SU-DHL-6 (cell line): ENCODE data around the gene MYO6.

Experiments
- H2AFZ ChIP-seq: fragments of 200-600 bp; sonication (generic); 2 replicates; pipeline ENCODE4 v1.6.1; 2014; ENCODE audit warnings: low read depth, mild to moderate bottlenecking, moderate library complexity, mixed read lengths, antibody characterized with exemption, low read length; ENCODE audit not compliant: severe bottlenecking
- H3F3A ChIP-seq: fragments of 200-600 bp; shearing (Covaris generic); 2 replicates; pipeline ENCODE4 v1.6.0; 2016; ENCODE audit warnings: antibody characterized with exemption, mild to moderate bottlenecking; ENCODE audit not compliant: insufficient read depth
- H3K27ac ChIP-seq: fragments of 200-600 bp; sonication (generic); 2 replicates; pipeline ENCODE4 v1.5.1; 2016; ENCODE audit warnings: low read depth, mild to moderate bottlenecking, low read length, moderate library complexity, mixed read lengths
- H3K27me3 ChIP-seq: fragments of 200-600 bp; sonication (generic), shearing (Covaris generic); 2 replicates; pipeline ENCODE4 v1.6.0; 2014; ENCODE audit warnings: mild to moderate bottlenecking, low read length
- H3K36me3 ChIP-seq: fragments of 200-600 bp; sonication (generic); 2 replicates; pipeline ENCODE4 v1.6.1; 2014; ENCODE audit warnings: mild to moderate bottlenecking, low read length, mixed read lengths
- H3K4me2 ChIP-seq: fragments of 300-600, 200-600 bp; shearing (Covaris generic), sonication (generic); 2 replicates; pipeline ENCODE4 v1.6.0; 2014; ENCODE audit warnings: low read length, low read depth, mild to moderate bottlenecking; ENCODE audit not compliant: poor library complexity, severe bottlenecking
- H3K4me3 ChIP-seq: fragments of 200-600 bp; sonication (generic); 2 replicates; pipeline ENCODE4 v1.5.1; 2014; ENCODE audit warnings: antibody characterized with exemption, low read length, mild to moderate bottlenecking, mixed read lengths; ENCODE audit not compliant: insufficient read depth, poor library complexity, severe bottlenecking
- H3K79me2 ChIP-seq: fragments of 200-600 bp; sonication (generic); 2 replicates; pipeline ENCODE4 v1.6.1; 2014; ENCODE audit warnings: mild to moderate bottlenecking, low read length, moderate library complexity; ENCODE audit not compliant: insufficient read depth
- H3K9ac ChIP-seq: fragments of 200-600 bp; sonication (generic); 2 replicates; pipeline ENCODE4 v1.7.0; 2014; ENCODE audit warnings: mild to moderate bottlenecking, low read length
- H3K9me2 ChIP-seq: fragments of 200-600 bp; sonication (generic); replicated peaks from 2 replicates; pipeline ENCODE4 v1.6.1; 2014; ENCODE audit warnings: low read length; ENCODE audit not compliant: insufficient read depth
- H3K9me3 ChIP-seq: fragments of 200-600 bp; sonication (generic); 2 replicates; pipeline ENCODE4 v1.6.1; 2014; ENCODE audit warnings: low read length, mixed read lengths; ENCODE audit not compliant: insufficient read depth
- H4K20me1 ChIP-seq: fragments of 200-600 bp; sonication (generic); 2 replicates; pipeline ENCODE4 v1.6.1; 2014; ENCODE audit warnings: low read depth, mild to moderate bottlenecking, antibody characterized with exemption, low read length, moderate library complexity, mixed read lengths
- CTCF ChIP-seq: fragments of 200-600 bp; sonication (generic); IDR thresholded peaks from one replicate; pipeline ENCODE4 v1.5.1; 2017; ENCODE audit warnings: antibody characterized with exemption, mild to moderate bottlenecking, low read length, moderate library complexity; ENCODE audit not compliant: insufficient read depth, poor library complexity, severe bottlenecking
- EZH2phosphoT487 ChIP-seq: fragments of 200-600 bp; sonication (generic), shearing (Covaris generic); conservative IDR thresholded peaks from 2 replicates; pipeline ENCODE4 v1.6.1; 2018; ENCODE audit warnings: mild to moderate bottlenecking, antibody characterized with exemption, low read length, moderate library complexity, mixed read lengths

Gene MYO6

DNA sequence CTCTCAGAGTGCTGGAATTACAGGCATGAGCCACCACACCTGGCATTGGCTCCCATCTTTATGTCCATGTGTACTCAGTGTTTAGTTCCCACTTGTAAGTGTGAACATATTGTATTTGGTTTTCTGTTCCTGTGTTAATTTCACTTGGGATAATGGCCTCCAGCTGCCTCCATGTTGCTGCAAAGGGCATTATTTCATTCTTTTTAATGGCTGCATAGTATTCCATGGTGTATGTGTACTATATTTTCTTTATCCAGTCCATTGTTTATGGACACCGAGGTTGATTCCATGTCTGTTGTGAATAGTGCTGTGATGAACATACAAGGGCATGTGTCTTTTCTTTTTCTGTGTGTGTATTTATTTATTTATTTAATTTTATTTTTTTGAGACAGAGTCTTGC is 47.7 kb downstream of the MYO6 start:
- Histone ChIP-seq H3K4me2 (no peak overlapping the region), H3K9ac (no peak overlapping the region), H4K20me1 (peaks cover 4% of the 10 kb centered on the region; the same call in 1 of the 2 replicates), H3K36me3 (no peaks in the 10 kb centered on the region), H3K27ac (no peak overlapping the region), H3K27me3 (no peaks in the 10 kb centered on the region), H3K9me3 (no peaks in the 10 kb centered on the region), H3K4me3 (no peak overlapping the region), H3K79me2 (no peaks in the 10 kb centered on the region), H2AFZ (no peak overlapping the region), H3K9me2 (no peaks in the 10 kb centered on the region), H3F3A (0 out of 2 replicates have a peak, but pooled peaks cover under 1% of the 10 kb centered on the region)
- no peak for TF ChIP-seq EZH2phosphoT487
- TF ChIP-seq CTCF, result no peak

DNA sequence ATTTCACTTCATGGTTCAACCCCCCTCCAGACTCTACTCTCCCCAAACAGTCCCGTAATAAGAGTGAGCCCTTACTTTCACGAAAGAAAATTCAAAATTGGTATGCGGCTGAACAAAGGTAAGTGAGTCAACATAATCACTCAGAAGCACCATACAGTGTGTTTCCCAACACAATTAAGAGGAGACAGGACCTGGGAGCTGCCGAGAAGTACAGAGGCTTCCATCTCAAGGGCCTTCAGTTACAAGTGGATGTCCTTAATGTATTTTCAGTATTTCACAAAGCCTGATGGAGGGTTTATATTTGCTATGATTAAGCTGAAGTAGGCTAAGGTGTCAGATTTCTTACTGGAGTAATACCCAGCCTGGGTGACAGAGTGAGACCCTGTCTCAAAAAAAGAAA is 51.1 kb downstream of the MYO6 start:
- Histone ChIP-seq H3K4me2 (no peak overlapping the region), H3K79me2 (no peaks in the 10 kb centered on the region), H3K4me3 (no peak overlapping the region), H4K20me1 (no peaks in the 10 kb centered on the region), H3K27me3 (no peaks in the 10 kb centered on the region), H3K9ac (no peak overlapping the region), H3K27ac (no peak overlapping the region), H3F3A (no peaks in the 10 kb centered on the region), H3K9me2 (no peaks in the 10 kb centered on the region), H3K36me3 (no peaks in the 10 kb centered on the region), H3K9me3 (no peaks in the 10 kb centered on the region), H2AFZ (no peak overlapping the region)
- TF ChIP-seq EZH2phosphoT487 (no peak), CTCF (no peak)

DNA sequence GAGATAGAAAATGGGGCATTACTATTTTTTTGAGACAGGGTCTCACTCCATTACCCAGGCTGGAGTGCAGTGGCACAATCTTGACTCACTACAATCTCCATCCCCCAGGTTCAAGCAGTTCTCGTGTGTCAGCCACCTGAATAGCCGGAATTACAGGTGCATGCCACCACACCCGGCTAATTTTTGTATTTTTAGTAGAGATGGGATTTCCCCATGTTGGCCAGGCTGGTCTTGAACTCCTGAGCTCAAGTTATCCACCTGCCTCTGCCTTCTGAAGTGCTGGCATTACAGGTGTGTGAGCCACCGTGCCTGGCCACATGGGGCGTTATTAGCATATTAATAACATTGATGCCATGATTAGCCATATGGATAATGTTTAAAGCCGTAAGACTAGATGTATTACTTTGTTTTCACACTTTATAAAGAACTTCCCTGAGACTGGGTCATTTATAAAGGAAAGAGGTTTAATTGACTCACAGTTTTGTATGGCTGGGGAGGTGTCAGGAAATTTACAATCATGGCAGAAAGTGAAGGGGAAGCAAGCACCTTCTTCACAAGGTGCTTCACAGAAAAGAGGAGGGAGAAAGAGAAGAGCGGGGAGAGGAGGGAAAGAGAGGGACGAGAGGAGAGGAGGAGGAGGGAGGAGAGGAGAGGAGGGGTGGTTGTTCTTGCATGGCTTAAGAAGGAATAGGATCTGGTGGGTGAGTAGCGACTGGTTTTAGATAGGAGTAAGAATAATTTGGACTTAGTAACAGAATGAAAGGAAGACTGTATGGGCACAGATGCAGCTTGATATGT is 51.9 kb downstream of the MYO6 start:
- Histone ChIP-seq H4K20me1 (no peaks in the 10 kb centered on the region), H2AFZ (no peak overlapping the region), H3K9me3 (no peaks in the 10 kb centered on the region), H3F3A (no peaks in the 10 kb centered on the region), H3K4me3 (no peak overlapping the region), H3K79me2 (no peaks in the 10 kb centered on the region), H3K9ac (no peak overlapping the region), H3K9me2 (no peaks in the 10 kb centered on the region), H3K27me3 (no peaks in the 10 kb centered on the region), H3K27ac (no peak overlapping the region), H3K4me2 (no peak overlapping the region), H3K36me3 (no peaks in the 10 kb centered on the region)
- TF ChIP-seq CTCF (no peak), EZH2phosphoT487 (no peak)
